ENCODE data around the gene FOXRED1.
"Not testable (repeated sequence)": the region's sequence is repeated elsewhere in the genome, so short reads cannot be mapped to it uniquely, and the experiment has no call there.

Gene FOXRED1

GRCh38 chr11:126268708-126269579 lies at the start of gene FOXRED1, which contains the start of gene SRPRA:
Gene FOXRED1, plus strand, starts transcription at chr11:126269154. Its CDS starts 53 bp downstream, at chr11:126269207.
Gene SRPRA, minus strand, starts transcription at chr11:126268895. Its CDS starts 91 bp downstream, at chr11:126268804.
- DNase-seq = peak; percentile 99

GRCh38 chr11:126219547-126219946 lies 49.4 kb upstream of the FOXRED1 start:
- no peak for DNase-seq

- no peak for DNase-seq
These were observed 44.2 kb upstream of the FOXRED1 start for GRCh38 chr11:126224647-126225294.

GRCh38 chr11:126225295-126225665 lies 43.7 kb upstream of the FOXRED1 start:
- no peak for DNase-seq

- no peak for DNase-seq
These were observed 42.4 kb upstream of the FOXRED1 start for GRCh38 chr11:126226334-126227084.

- DNase-seq = no peak
These were observed 39.0 kb upstream of the FOXRED1 start for GRCh38 chr11:126229858-126230540.

- no peak for DNase-seq
These were observed 37.1 kb upstream of the FOXRED1 start for GRCh38 chr11:126231725-126232459.

GRCh38 chr11:126232683-126233082 lies 36.3 kb upstream of the FOXRED1 start:
- no peak for DNase-seq

- DNase-seq = no peak
These were observed 35.6 kb upstream of the FOXRED1 start for GRCh38 chr11:126233391-126233790.

GRCh38 chr11:126246636-126247035 lies 22.3 kb upstream of the FOXRED1 start:
- DNase-seq = no peak

GRCh38 chr11:126253265-126253664 lies 15.7 kb upstream of the FOXRED1 start:
- no peak for DNase-seq

GRCh38 chr11:126254819-126255218 lies 14.1 kb upstream of the FOXRED1 start:
- DNase-seq = no peak

- not testable (repeated sequence) for DNase-seq
These were observed 13.4 kb upstream of the FOXRED1 start for GRCh38 chr11:126255507-126255906.

- no peak for DNase-seq
These were observed 12.7 kb upstream of the FOXRED1 start for GRCh38 chr11:126256216-126256615.

GRCh38 chr11:126257144-126257543 lies 11.8 kb upstream of the FOXRED1 start:
- no peak for DNase-seq

- no peak for DNase-seq
These were observed 11.2 kb upstream of the FOXRED1 start for GRCh38 chr11:126257764-126258163.

GRCh38 chr11:126262216-126262615 lies 6.7 kb upstream of the FOXRED1 start:
- DNase-seq = no peak

- DNase-seq = no peak
These were observed 5.5 kb upstream of the FOXRED1 start for GRCh38 chr11:126263489-126263888.

GRCh38 chr11:126265811-126266210 lies 3.1 kb upstream of the FOXRED1 start:
- DNase-seq = no peak

GRCh38 chr11:126267650-126268049 lies 1.3 kb upstream of the FOXRED1 start:
- DNase-seq = no peak

GRCh38 chr11:126268361-126268707 lies 620 bp upstream of the FOXRED1 start:
- no peak for DNase-seq

GRCh38 chr11:126277322-126277721 lies 8.4 kb downstream of the FOXRED1 start:
- DNase-seq = no peak
